ENCODE results near the gene ZBTB12.
A peak's percentile ranks its signal among the peaks of the same experiment; 100 is the strongest.

Gene ZBTB12

DNA sequence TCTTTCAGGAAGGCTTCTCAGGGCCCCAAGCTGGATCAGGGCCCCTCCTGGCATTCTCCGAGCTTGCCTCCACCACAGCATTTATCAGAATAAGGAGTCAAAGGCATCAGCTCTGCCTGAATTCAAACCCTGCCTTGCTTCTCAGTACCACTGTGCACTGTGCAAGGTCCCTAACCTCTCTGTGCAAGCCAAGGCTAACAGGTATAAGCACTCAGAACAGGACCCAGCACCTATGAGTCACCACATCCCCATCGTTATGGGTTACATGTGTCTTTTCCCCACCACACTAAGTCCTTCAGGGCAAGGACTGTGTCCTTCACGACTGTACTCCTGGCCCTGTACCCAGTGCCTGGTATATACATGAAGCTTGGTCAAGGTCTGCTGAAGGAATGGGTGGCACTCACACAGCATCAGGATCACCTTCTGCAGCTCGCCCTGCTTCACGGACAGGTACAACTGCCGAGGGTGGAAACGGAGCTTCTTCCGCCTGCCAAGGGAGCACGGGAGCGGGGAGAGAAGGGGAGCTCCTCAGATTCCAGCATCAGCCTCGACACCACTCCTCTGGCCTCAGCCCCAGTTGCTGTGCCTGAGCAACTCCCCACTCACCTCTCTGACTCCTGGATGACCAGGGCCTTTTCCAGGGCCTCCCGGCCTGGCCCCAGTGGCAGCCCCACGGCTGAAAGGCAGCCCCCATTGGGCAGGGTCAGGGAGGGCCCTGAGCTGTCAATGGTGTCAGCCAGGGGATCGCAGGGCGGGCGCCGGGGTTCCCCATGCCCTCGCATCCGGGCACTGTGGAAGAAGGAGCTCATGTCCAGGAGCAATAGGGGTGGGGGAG, 14.5 kb downstream of the ZBTB12 start:
- no peak overlapping the region for H3K4me3 ChIP-seq (replicated peaks in 1 of 2; ENCODE audit: low read depth in 2 of 2, low read length in 2 of 2)
- DNase-seq (ENCODE audit: low read depth in 2 of 2): no peak
- TF ChIP-seq, protein P1, sequence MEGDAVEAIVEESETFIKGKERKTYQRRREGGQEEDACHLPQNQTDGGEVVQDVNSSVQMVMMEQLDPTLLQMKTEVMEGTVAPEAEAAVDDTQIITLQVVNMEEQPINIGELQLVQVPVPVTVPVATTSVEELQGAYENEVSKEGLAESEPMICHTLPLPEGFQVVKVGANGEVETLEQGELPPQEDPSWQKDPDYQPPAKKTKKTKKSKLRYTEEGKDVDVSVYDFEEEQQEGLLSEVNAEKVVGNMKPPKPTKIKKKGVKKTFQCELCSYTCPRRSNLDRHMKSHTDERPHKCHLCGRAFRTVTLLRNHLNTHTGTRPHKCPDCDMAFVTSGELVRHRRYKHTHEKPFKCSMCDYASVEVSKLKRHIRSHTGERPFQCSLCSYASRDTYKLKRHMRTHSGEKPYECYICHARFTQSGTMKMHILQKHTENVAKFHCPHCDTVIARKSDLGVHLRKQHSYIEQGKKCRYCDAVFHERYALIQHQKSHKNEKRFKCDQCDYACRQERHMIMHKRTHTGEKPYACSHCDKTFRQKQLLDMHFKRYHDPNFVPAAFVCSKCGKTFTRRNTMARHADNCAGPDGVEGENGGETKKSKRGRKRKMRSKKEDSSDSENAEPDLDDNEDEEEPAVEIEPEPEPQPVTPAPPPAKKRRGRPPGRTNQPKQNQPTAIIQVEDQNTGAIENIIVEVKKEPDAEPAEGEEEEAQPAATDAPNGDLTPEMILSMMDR (IDR thresholded peaks at IDR 0.05; ENCODE audit: low read depth, low read length): no peak

DNA sequence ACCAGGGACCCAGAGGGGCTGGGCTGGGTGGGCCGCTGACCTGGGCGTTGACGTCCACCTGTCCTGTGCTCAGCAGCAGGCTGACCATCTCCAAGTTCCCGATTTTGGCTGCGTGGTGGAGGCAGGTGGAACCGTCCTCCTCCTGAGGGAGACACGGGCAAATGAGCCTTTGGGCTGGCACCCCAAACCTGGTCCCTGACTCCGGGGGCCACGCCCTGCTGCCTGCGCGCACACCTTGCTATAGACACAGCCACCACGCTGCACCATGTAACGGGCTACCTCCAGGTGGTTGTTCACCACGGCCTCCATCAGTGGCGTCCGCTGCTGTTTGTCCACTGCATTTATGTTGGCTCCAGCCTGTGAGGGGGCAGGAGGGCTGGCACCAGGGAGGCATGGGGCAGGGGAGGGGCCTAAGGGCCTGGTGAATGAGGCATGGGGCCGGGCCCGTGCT, 15.3 kb downstream of the ZBTB12 start:
- no peak for DNase-seq (ENCODE audit: low read depth in 2 of 2)
- no peak overlapping the region for H3K4me3 ChIP-seq (replicated peaks in 1 of 2; ENCODE audit: low read depth in 2 of 2, low read length in 2 of 2)
- TF ChIP-seq, protein P1 (IDR thresholded peaks at IDR 0.05; ENCODE audit: low read depth, low read length): no peak

- no peak overlapping the region for H3K4me3 ChIP-seq (replicated peaks in 1 of 2; ENCODE audit: low read depth in 2 of 2, low read length in 2 of 2)
- TF ChIP-seq, protein P1 (IDR thresholded peaks at IDR 0.05; ENCODE audit: low read depth, low read length): no peak
- no peak for DNase-seq (ENCODE audit: low read depth in 2 of 2)
Measured at GRCh38 chr6:31884528-31885035, 17.3 kb downstream of the ZBTB12 start.

DNA sequence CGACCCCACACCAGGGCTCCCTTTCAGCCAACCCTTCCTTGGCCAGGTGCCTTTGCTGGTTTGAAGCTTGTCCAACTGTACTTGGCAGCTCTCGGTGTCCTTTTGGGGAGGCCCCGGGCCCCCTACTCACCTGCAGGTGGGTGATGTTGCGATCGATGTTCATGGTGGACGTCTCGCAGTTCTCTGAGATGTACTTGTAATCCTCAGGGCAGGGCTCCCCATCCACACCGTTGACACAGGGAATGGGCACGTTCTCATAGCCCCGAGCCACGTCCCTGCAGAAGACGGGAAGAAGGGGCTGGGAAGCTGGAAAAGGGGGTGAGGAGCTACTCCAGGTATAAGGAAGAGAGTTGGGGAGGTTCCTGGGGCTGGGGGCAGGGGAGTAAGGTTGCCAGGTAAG, 18.2 kb downstream of the ZBTB12 start:
- no peak for DNase-seq (ENCODE audit: low read depth in 2 of 2)
- TF ChIP-seq, protein P1 (IDR thresholded peaks at IDR 0.05; ENCODE audit: low read depth, low read length): no peak
- no peak overlapping the region for H3K4me3 ChIP-seq (replicated peaks in 1 of 2; ENCODE audit: low read depth in 2 of 2, low read length in 2 of 2)

- H3K4me3 ChIP-seq (replicated peaks in 1 of 2; ENCODE audit: low read depth in 2 of 2, low read length in 2 of 2): no peak overlapping the region
- TF ChIP-seq, protein P1 (IDR thresholded peaks at IDR 0.05; ENCODE audit: low read depth, low read length): no peak
- DNase-seq (ENCODE audit: low read depth in 2 of 2): peak; percentile 20 to 43
Measured at GRCh38 chr6:31882344-31882743, 19.5 kb downstream of the ZBTB12 start.

- TF ChIP-seq, protein P1 (IDR thresholded peaks at IDR 0.05; ENCODE audit: low read depth, low read length): no peak
- DNase-seq (ENCODE audit: low read depth in 2 of 2): no peak
- no peak overlapping the region for H3K4me3 ChIP-seq (replicated peaks in 1 of 2; ENCODE audit: low read depth in 2 of 2, low read length in 2 of 2)
Measured at GRCh38 chr6:31881136-31881859, 20.6 kb downstream of the ZBTB12 start.
